CD14-positive monocyte (primary cell): ENCODE results near the gene MADCAM1. TPM values are rescaled to one million over a fixed set of nuclear protein-coding genes. Genes with fewer than 3 reads are reported as not detected.

ENCODE experiments used
- DNase-seq, 3 donors: peaks; one replicate each; pipeline ENCODE4 v3.0.0-alpha.2; 2011 to 2022
- H2AFZ ChIP-seq: 2 replicates; pipeline ENCODE4 v1.6.0; 2012; ENCODE audit warnings: mild to moderate bottlenecking, low read depth, low read length, inconsistent platforms; ENCODE audit not compliant: insufficient read depth, poor library complexity, severe bottlenecking
- H3K27ac ChIP-seq, 2 donors: 1 replicate in 1 of 2; 2 replicates in 1 of 2; pipeline ENCODE4 v1.5.1; 2012 to 2013; ENCODE audit warnings: low read length in 2 of 2, control low read depth in 1 of 2, inconsistent platforms in 1 of 2, low read depth in 1 of 2, mild to moderate bottlenecking in 1 of 2
- H3K27me3 ChIP-seq, 2 donors: one replicate each; pipeline versions ENCODE4 v1.6.0 to v1.6.1; 2011 to 2013; ENCODE audit warnings: low read length in 2 of 2; ENCODE audit not compliant: control insufficient read depth in 2 of 2, insufficient read depth in 2 of 2
- H3K36me3 ChIP-seq, 2 donors: replicated peaks in 1 of 2; 1 replicate in 1 of 2; 2 replicates in 1 of 2; pipeline versions ENCODE4 v1.5.1 to v1.6.1; 2012 to 2013; ENCODE audit warnings: low read length in 2 of 2, control low read depth in 1 of 2, inconsistent platforms in 1 of 2, mild to moderate bottlenecking in 1 of 2; ENCODE audit not compliant: insufficient read depth in 2 of 2, control insufficient read depth in 1 of 2
- H3K4me1 ChIP-seq, 2 donors: 1 replicate in 1 of 2; 2 replicates in 1 of 2; pipeline versions ENCODE4 v1.5.1 to v1.6.1; 2012 to 2013; ENCODE audit warnings: low read length in 2 of 2, control low read depth in 1 of 2, inconsistent platforms in 1 of 2, mild to moderate bottlenecking in 1 of 2, moderate library complexity in 1 of 2; ENCODE audit not compliant: insufficient read depth in 2 of 2, control insufficient read depth in 1 of 2
- H3K4me2 ChIP-seq: replicated peaks from 2 replicates; pipeline ENCODE3; 2012; ENCODE audit warnings: low read length, moderate library complexity, mild to moderate bottlenecking; ENCODE audit not compliant: poor library complexity, severe bottlenecking; ENCODE audit errors: extremely low read depth
- H3K4me3 ChIP-seq, 3 experiments: fragments of 200-600 bp in 1 of 3; sonication (generic) in 1 of 3; replicated peaks in 1 of 3; 1 replicate in 2 of 3; 2 replicates in 1 of 3; pipeline ENCODE4 v1.5.1; 2011 to 2013; ENCODE audit warnings: low read length in 3 of 3, mild to moderate bottlenecking in 3 of 3, control low read depth in 2 of 3, low read depth in 2 of 3, inconsistent platforms in 1 of 3, moderate library complexity in 1 of 3
- H3K79me2 ChIP-seq: 2 replicates; pipeline ENCODE4 v1.6.0; 2012; ENCODE audit warnings: mild to moderate bottlenecking, control low read depth, inconsistent platforms, low read length, moderate library complexity; ENCODE audit not compliant: insufficient read depth
- H3K9ac ChIP-seq: 2 replicates; pipeline ENCODE4 v1.6.0; 2017; ENCODE audit warnings: low read length, mild to moderate bottlenecking; ENCODE audit not compliant: insufficient read depth, poor library complexity, severe bottlenecking
- H3K9me3 ChIP-seq, 2 donors: replicated peaks in 1 of 2; 1 replicate in 1 of 2; 2 replicates in 1 of 2; pipeline versions ENCODE4 v1.5.1 to v1.6.1; 2012 to 2013; ENCODE audit warnings: low read length in 2 of 2, control low read depth in 1 of 2; ENCODE audit not compliant: control insufficient read depth in 1 of 2, insufficient read depth in 1 of 2
- H4K20me1 ChIP-seq: 2 replicates; pipeline ENCODE4 v1.6.0; 2012; ENCODE audit warnings: mild to moderate bottlenecking, low read length, control low read depth, moderate library complexity; ENCODE audit not compliant: insufficient read depth
- H3K27ac Mint-ChIP-seq, 7 donors: one replicate each; pipeline ENCODE4 v1.8.0; 2020; ENCODE audit warnings: mild to moderate bottlenecking in 7 of 7, mixed read lengths in 7 of 7, moderate library complexity in 6 of 7, inconsistent platforms in 2 of 7
- H3K27me3 Mint-ChIP-seq, 3 donors: one replicate each; pipeline ENCODE4 v1.8.0; 2021 to 2022; ENCODE audit warnings: low read depth in 3 of 3, mild to moderate bottlenecking in 3 of 3, mixed read lengths in 3 of 3, moderate library complexity in 3 of 3, inconsistent platforms in 1 of 3
- H3K36me3 Mint-ChIP-seq, 2 donors: one replicate each; pipeline ENCODE4 v1.8.0; 2020; ENCODE audit warnings: mixed read lengths in 2 of 2, inconsistent platforms in 1 of 2, mild to moderate bottlenecking in 1 of 2
- H3K4me1 Mint-ChIP-seq: one replicate; pipeline ENCODE4 v1.8.0; 2020; ENCODE audit warnings: mild to moderate bottlenecking, mixed read lengths
- H3K4me3 Mint-ChIP-seq, 2 donors: one replicate each; pipeline ENCODE4 v1.8.0; 2020; ENCODE audit warnings: mild to moderate bottlenecking in 2 of 2, mixed read lengths in 2 of 2, moderate library complexity in 1 of 2
- H3K9me3 Mint-ChIP-seq, 7 donors: one replicate each; pipeline ENCODE4 v1.8.0; 2020 to 2022; ENCODE audit warnings: mixed read lengths in 7 of 7, mild to moderate bottlenecking in 6 of 7, moderate library complexity in 6 of 7, inconsistent platforms in 2 of 7
- WGBS: methylation state at CpG from one replicate; pipeline ENCODE4 v1.1.5; 2013; ENCODE audit warnings: missing lambda C conversion rate; ENCODE audit not compliant: insufficient coverage; 5-methylcytosine and 5-hydroxymethylcytosine counted together
- intact Hi-C, 2 donors: fragments of 100-400 bp; cut with micrococcal nuclease; formaldehyde crosslinking; loops; one replicate each; pipeline versions ENCODE4 v1.15.0 to v1.15.1; 2023
- polyA plus RNA-seq, 3 donors: library from polyadenylated mRNA; depleted of rRNA in 1 of 3; unstranded in 2 of 3; stranded (reverse) in 1 of 3; fragments of 300-500 nt in 2 of 3; fragments of >200 nt in 1 of 3; fragmentation: Illumina TruSeq in 2 of 3; gene quantifications; 1 replicate in 2 of 3; 2 replicates in 1 of 3; pipeline ENCODE4 v1.2.3, GENCODE V29; 2012 to 2021
- TF ChIP-seq, protein P1 (sequence below): fragments of 200-600 bp; IDR thresholded peaks from one replicate; pipeline ENCODE4 v1.8.0; 2022; ENCODE audit warnings: antibody characterized with exemption, mild to moderate bottlenecking

MADCAM1 gene
- polyA plus RNA-seq, 3 donors: 0.17 TPM; not detected in 2

- Histone ChIP-seq H3K79me2 (no peaks in the 10 kb centered on the region), H3K9ac (no peak overlapping the region), H2AFZ (no peak overlapping the region), H3K27ac (no peak overlapping the region), H3K4me1 (no peaks in the 10 kb centered on the region), H3K9me3 (peaks cover 0 to 4% of the 10 kb centered on the region in 2 donors), H3K4me2 (no peak overlapping the region), H3K36me3 (no peaks in the 10 kb centered on the region), H3K27me3 (peaks cover 0 to 3% of the 10 kb centered on the region in 2 donors), H3K4me3 (no peak overlapping the region), H4K20me1 (peaks cover 5% of the 10 kb centered on the region)
- TF ChIP-seq, protein P1, sequence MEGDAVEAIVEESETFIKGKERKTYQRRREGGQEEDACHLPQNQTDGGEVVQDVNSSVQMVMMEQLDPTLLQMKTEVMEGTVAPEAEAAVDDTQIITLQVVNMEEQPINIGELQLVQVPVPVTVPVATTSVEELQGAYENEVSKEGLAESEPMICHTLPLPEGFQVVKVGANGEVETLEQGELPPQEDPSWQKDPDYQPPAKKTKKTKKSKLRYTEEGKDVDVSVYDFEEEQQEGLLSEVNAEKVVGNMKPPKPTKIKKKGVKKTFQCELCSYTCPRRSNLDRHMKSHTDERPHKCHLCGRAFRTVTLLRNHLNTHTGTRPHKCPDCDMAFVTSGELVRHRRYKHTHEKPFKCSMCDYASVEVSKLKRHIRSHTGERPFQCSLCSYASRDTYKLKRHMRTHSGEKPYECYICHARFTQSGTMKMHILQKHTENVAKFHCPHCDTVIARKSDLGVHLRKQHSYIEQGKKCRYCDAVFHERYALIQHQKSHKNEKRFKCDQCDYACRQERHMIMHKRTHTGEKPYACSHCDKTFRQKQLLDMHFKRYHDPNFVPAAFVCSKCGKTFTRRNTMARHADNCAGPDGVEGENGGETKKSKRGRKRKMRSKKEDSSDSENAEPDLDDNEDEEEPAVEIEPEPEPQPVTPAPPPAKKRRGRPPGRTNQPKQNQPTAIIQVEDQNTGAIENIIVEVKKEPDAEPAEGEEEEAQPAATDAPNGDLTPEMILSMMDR: no peak
- Mint-ChIP-seq H3K27ac (no peak overlapping the region), H3K4me3 (no peak overlapping the region), H3K27me3 (peaks cover 8 to 31% (median 28%) of the 10 kb centered on the region in 3 donors), H3K9me3 (peaks cover 0 to 16% (median 9%) of the 10 kb centered on the region in 7 donors), H3K36me3 (peaks cover 6 to 7% of the 10 kb centered on the region in 2 donors), H3K4me1 (no peaks in the 10 kb centered on the region)
- DNase-seq: no peak
- 19% methylated on average over 54 of the region's 58 CpGs for WGBS
- intact Hi-C loops: no loop called here
Observed at GRCh38 chr19:518598-519231, 22.4 kb downstream of the MADCAM1 start.

GRCh38 chr19:519449-519865 is 23.2 kb downstream of the MADCAM1 start:
- Histone ChIP-seq H3K27me3 (no peaks in the 10 kb centered on the region), H2AFZ (no peak overlapping the region), H3K4me1 (no peaks in the 10 kb centered on the region), H4K20me1 (peaks cover 5% of the 10 kb centered on the region), H3K9me3 (peaks cover 0 to 4% of the 10 kb centered on the region in 2 donors), H3K9ac (no peak overlapping the region), H3K4me3 (no peak overlapping the region), H3K4me2 (no peak overlapping the region), H3K27ac (no peak overlapping the region), H3K36me3 (no peaks in the 10 kb centered on the region), H3K79me2 (no peaks in the 10 kb centered on the region)
- Mint-ChIP-seq H3K36me3 (no peaks in the 10 kb centered on the region), H3K4me1 (no peaks in the 10 kb centered on the region), H3K4me3 (no peak overlapping the region), H3K9me3 (peaks cover 0 to 16% (median 11%) of the 10 kb centered on the region in 7 donors), H3K27ac (no peak overlapping the region), H3K27me3 (peaks cover 4 to 34% (median 31%) of the 10 kb centered on the region in 3 donors)
- TF ChIP-seq, protein P1: no peak
- no peak for DNase-seq
- 96% methylated on average over 45 of the region's 45 CpGs for WGBS
- intact Hi-C loops: no loop called here
